ENCODE results near the gene POLR1H. TPM values are rescaled to one million over a fixed set of nuclear protein-coding genes. Genes with fewer than 3 reads are reported as not detected.
A peak's percentile ranks its signal among the peaks of the same experiment; 100 is the strongest.

POLR1H gene
- total RNA-seq, 2 donors from 2014 or later = 33.2 to 38.4 TPM

- Histone ChIP-seq H3K9ac (ENCODE audit: low read depth in 2 of 2, low read length in 2 of 2) (peak overlapping the region; percentile 53 to 85), H3K36me3 (no peaks in the 10 kb centered on the region), H3K4me3 (peak overlapping the region; percentile 31), H3K9me3 (no peaks in the 10 kb centered on the region), H3K27me3 (no peaks in the 10 kb centered on the region), H3K27ac (peak overlapping the region; percentile 80), H3K4me1 (peaks cover 10% of the 10 kb centered on the region)
- DNase-seq = peak; percentile 96
- intact Hi-C loops (cut with DNase I) = loop anchor here (5.0 kb wide), 3 partner anchors 36 to 109 kb away; partner anchors contain the start of genes PPP1R11 and TRIM26
- peak; percentile 81 for TF ChIP-seq CTCF (IDR thresholded peaks at IDR 0.05)
These were observed 42.2 kb downstream of the POLR1H start for GRCh38 chr6:30102970-30103871.

- no peaks in the 10 kb centered on the region for H3K27me3 ChIP-seq
- H3K9me3 ChIP-seq = no peaks in the 10 kb centered on the region
- H3K36me3 ChIP-seq = no peaks in the 10 kb centered on the region
- peak; percentile 20 for DNase-seq
- intact Hi-C loops (cut with DNase I) = loop anchor here (2.0 to 5.0 kb wide), 4 partner anchors 27 to 108 kb away; partner anchors contain the start of genes PPP1R11 and TRIM26
- TF ChIP-seq CTCF (IDR thresholded peaks at IDR 0.05) = no peak
- peak overlapping the region; percentile 53 to 85 for H3K9ac ChIP-seq (ENCODE audit: low read depth in 2 of 2, low read length in 2 of 2)
- H3K4me3 ChIP-seq = peak overlapping the region; percentile 31
- H3K4me1 ChIP-seq = peaks cover 5% of the 10 kb centered on the region
- H3K27ac ChIP-seq = peak overlapping the region; percentile 80
These were observed 42.8 kb downstream of the POLR1H start for GRCh38 chr6:30103872-30104179.

- no peaks in the 10 kb centered on the region for H3K27me3 ChIP-seq
These were observed 43.6 kb downstream of the POLR1H start for GRCh38 chr6:30104661-30105060.

DNA sequence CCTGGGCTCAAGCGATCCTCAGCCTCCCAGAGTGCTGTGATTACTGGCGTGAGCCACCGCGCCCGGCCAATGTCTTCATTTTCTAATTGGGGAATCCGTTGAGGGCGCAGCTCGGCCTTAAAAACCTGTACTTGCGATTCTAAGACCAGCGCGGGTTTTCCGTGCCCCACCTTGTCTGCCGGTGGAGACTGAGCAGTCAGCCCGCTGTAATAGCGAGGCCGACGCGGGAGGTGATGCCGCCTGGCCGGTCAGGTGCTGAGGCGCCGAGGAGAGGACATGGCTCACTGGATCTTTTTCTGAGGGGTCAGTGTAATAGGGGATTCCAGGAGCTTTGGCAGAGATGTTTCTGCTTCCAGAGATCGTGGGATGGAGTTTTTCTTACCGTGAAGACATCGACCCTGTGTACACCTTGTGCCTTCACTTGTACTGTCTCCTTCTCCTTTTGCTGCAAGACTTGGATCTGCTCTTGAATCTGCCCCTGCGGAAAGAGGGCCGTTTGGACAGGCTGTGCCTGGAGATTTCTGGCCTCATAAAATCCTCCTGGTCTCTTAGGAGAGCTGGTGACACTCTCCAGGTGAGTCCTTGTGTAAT, 50.3 kb downstream of the POLR1H start:
- Histone ChIP-seq H3K27ac (peak overlapping the region; percentile 83), H3K27me3 (no peaks in the 10 kb centered on the region), H3K4me1 (peaks cover 5% of the 10 kb centered on the region), H3K36me3 (no peaks in the 10 kb centered on the region), H3K9ac (ENCODE audit: low read depth in 2 of 2, low read length in 2 of 2) (peak overlapping the region in 1 of 2 donors; percentile 65), H3K9me3 (no peaks in the 10 kb centered on the region), H3K4me3 (peak overlapping the region; percentile 39)
- no peak for DNase-seq
- no peak for TF ChIP-seq CTCF (IDR thresholded peaks at IDR 0.05)
- intact Hi-C loops (cut with DNase I) = no loop called here

More at GRCh38 chr6:30104661-30105060, 43.6 kb downstream of the POLR1H start:
- intact Hi-C loops (cut with DNase I) = loop anchor here (2.0 to 5.0 kb wide), 4 partner anchors 26 to 108 kb away; partner anchors contain the start of genes PPP1R11 and TRIM26
- Histone ChIP-seq H3K4me1 (peaks cover 5% of the 10 kb centered on the region), H3K9ac (ENCODE audit: low read depth in 2 of 2, low read length in 2 of 2) (no peak overlapping the region), H3K27ac (no peak overlapping the region), H3K36me3 (no peaks in the 10 kb centered on the region), H3K9me3 (no peaks in the 10 kb centered on the region), H3K4me3 (no peak overlapping the region)
- TF ChIP-seq CTCF (IDR thresholded peaks at IDR 0.05) = no peak
- no peak for DNase-seq

GRCh38 chr6:30112402-30112994, 51.4 kb downstream of the POLR1H start:
- Histone ChIP-seq H3K4me3 (peak overlapping the region; percentile 39), H3K36me3 (no peaks in the 10 kb centered on the region), H3K9me3 (no peaks in the 10 kb centered on the region), H3K27me3 (no peaks in the 10 kb centered on the region), H3K4me1 (peaks cover 5% of the 10 kb centered on the region), H3K27ac (peak overlapping the region; percentile 83), H3K9ac (ENCODE audit: low read depth in 2 of 2, low read length in 2 of 2) (peak overlapping the region; percentile 43 to 65)
- DNase-seq = no peak
- TF ChIP-seq CTCF (IDR thresholded peaks at IDR 0.05) = no peak
- intact Hi-C loops (cut with DNase I) = no loop called here
